ENCODE results near the gene WSB1. TPM values are rescaled to one million over a fixed set of nuclear protein-coding genes. Genes with fewer than 3 reads are reported as not detected.

Gene WSB1
- total and polyA plus RNA-seq, 2 of the 8 experiments (the other 6 are each of a cell fraction or from before 2014, with no cell fraction given) = 113 to 140 TPM

DNA sequence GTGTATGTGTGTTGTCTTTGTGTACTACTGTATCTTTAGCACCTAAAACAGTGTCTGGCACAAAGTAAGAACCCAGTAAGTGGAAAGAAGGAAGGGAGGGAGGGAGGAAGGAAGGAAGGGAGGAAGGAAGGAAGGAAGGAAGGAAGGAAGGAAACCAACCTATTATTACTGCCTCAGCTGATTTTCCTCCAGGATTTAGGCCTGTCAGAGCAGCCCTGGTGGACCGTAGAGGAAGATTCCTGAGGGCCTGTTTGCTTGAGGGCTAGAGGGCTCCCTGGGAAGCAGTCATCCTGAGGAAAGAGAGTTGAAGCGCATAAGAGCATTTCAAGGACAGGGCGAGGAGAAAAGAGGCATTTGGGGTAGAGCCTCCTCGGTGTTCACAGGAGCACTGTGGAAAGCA is 61.5 kb downstream of the WSB1 start (continued):
- no peak for TF ChIP-seq KDM1A (IDR thresholded peaks at IDR 0.05; ENCODE audit: borderline replicate concordance, low read length)
- TF ChIP-seq, protein P1, sequence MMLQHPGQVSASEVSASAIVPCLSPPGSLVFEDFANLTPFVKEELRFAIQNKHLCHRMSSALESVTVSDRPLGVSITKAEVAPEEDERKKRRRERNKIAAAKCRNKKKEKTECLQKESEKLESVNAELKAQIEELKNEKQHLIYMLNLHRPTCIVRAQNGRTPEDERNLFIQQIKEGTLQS (IDR thresholded peaks at IDR 0.05; ENCODE audit: insufficient read depth, low read depth, low read length) = no peak

All from H1 (cell line).